GM12891 (cell line): ENCODE measurements around the gene APC2.

ENCODE experiments used
- POLR2A ChIP-seq: IDR thresholded peaks from 2 replicates; pipeline ENCODE4 v1.6.1; 2011; ENCODE audit warnings: low read depth, low read length, control low read depth
- TAF1 ChIP-seq: IDR thresholded peaks from 2 replicates; pipeline ENCODE4 v1.6.1; 2011; ENCODE audit warnings: low read depth, low read length, control low read depth

GRCh38 chr19:1456121-1456900 is 6.4 kb downstream of the APC2 start:
- no peak for TF ChIP-seq POLR2A
- TF ChIP-seq TAF1, result no peak
